CD14-positive monocyte (primary cell): ENCODE data around the gene CSTPP1. TPM values are rescaled to one million over a fixed set of nuclear protein-coding genes. Genes with fewer than 3 reads are reported as not detected.

Experiments used
- DNase-seq, 3 donors: peaks; one replicate each; pipeline ENCODE4 v3.0.0-alpha.2; 2011 to 2022
- H2AFZ ChIP-seq: 2 replicates; pipeline ENCODE4 v1.6.0; 2012; ENCODE audit warnings: mild to moderate bottlenecking, low read depth, low read length, inconsistent platforms; ENCODE audit not compliant: insufficient read depth, poor library complexity, severe bottlenecking
- H3K27ac ChIP-seq, 2 donors: 1 replicate in 1 of 2; 2 replicates in 1 of 2; pipeline ENCODE4 v1.5.1; 2012 to 2013; ENCODE audit warnings: low read length in 2 of 2, control low read depth in 1 of 2, inconsistent platforms in 1 of 2, low read depth in 1 of 2, mild to moderate bottlenecking in 1 of 2
- H3K27me3 ChIP-seq, 2 donors: one replicate each; pipeline versions ENCODE4 v1.6.0 to v1.6.1; 2011 to 2013; ENCODE audit warnings: low read length in 2 of 2; ENCODE audit not compliant: control insufficient read depth in 2 of 2, insufficient read depth in 2 of 2
- H3K36me3 ChIP-seq, 2 donors: replicated peaks in 1 of 2; 1 replicate in 1 of 2; 2 replicates in 1 of 2; pipeline versions ENCODE4 v1.5.1 to v1.6.1; 2012 to 2013; ENCODE audit warnings: low read length in 2 of 2, control low read depth in 1 of 2, inconsistent platforms in 1 of 2, mild to moderate bottlenecking in 1 of 2; ENCODE audit not compliant: insufficient read depth in 2 of 2, control insufficient read depth in 1 of 2
- H3K4me1 ChIP-seq, 2 donors: 1 replicate in 1 of 2; 2 replicates in 1 of 2; pipeline versions ENCODE4 v1.5.1 to v1.6.1; 2012 to 2013; ENCODE audit warnings: low read length in 2 of 2, control low read depth in 1 of 2, inconsistent platforms in 1 of 2, mild to moderate bottlenecking in 1 of 2, moderate library complexity in 1 of 2; ENCODE audit not compliant: insufficient read depth in 2 of 2, control insufficient read depth in 1 of 2
- H3K4me2 ChIP-seq: replicated peaks from 2 replicates; pipeline ENCODE3; 2012; ENCODE audit warnings: low read length, moderate library complexity, mild to moderate bottlenecking; ENCODE audit not compliant: poor library complexity, severe bottlenecking; ENCODE audit errors: extremely low read depth
- H3K4me3 ChIP-seq, 3 experiments: fragments of 200-600 bp in 1 of 3; sonication (generic) in 1 of 3; replicated peaks in 1 of 3; 1 replicate in 2 of 3; 2 replicates in 1 of 3; pipeline ENCODE4 v1.5.1; 2011 to 2013; ENCODE audit warnings: low read length in 3 of 3, mild to moderate bottlenecking in 3 of 3, control low read depth in 2 of 3, low read depth in 2 of 3, inconsistent platforms in 1 of 3, moderate library complexity in 1 of 3
- H3K79me2 ChIP-seq: 2 replicates; pipeline ENCODE4 v1.6.0; 2012; ENCODE audit warnings: mild to moderate bottlenecking, control low read depth, inconsistent platforms, low read length, moderate library complexity; ENCODE audit not compliant: insufficient read depth
- H3K9ac ChIP-seq: 2 replicates; pipeline ENCODE4 v1.6.0; 2017; ENCODE audit warnings: low read length, mild to moderate bottlenecking; ENCODE audit not compliant: insufficient read depth, poor library complexity, severe bottlenecking
- H3K9me3 ChIP-seq, 2 donors: replicated peaks in 1 of 2; 1 replicate in 1 of 2; 2 replicates in 1 of 2; pipeline versions ENCODE4 v1.5.1 to v1.6.1; 2012 to 2013; ENCODE audit warnings: low read length in 2 of 2, control low read depth in 1 of 2; ENCODE audit not compliant: control insufficient read depth in 1 of 2, insufficient read depth in 1 of 2
- H4K20me1 ChIP-seq: 2 replicates; pipeline ENCODE4 v1.6.0; 2012; ENCODE audit warnings: mild to moderate bottlenecking, low read length, control low read depth, moderate library complexity; ENCODE audit not compliant: insufficient read depth
- H3K27ac Mint-ChIP-seq, 7 donors: one replicate each; pipeline ENCODE4 v1.8.0; 2020; ENCODE audit warnings: mild to moderate bottlenecking in 7 of 7, mixed read lengths in 7 of 7, moderate library complexity in 6 of 7, inconsistent platforms in 2 of 7
- H3K27me3 Mint-ChIP-seq, 3 donors: one replicate each; pipeline ENCODE4 v1.8.0; 2021 to 2022; ENCODE audit warnings: low read depth in 3 of 3, mild to moderate bottlenecking in 3 of 3, mixed read lengths in 3 of 3, moderate library complexity in 3 of 3, inconsistent platforms in 1 of 3
- H3K36me3 Mint-ChIP-seq, 2 donors: one replicate each; pipeline ENCODE4 v1.8.0; 2020; ENCODE audit warnings: mixed read lengths in 2 of 2, inconsistent platforms in 1 of 2, mild to moderate bottlenecking in 1 of 2
- H3K4me1 Mint-ChIP-seq: one replicate; pipeline ENCODE4 v1.8.0; 2020; ENCODE audit warnings: mild to moderate bottlenecking, mixed read lengths
- H3K4me3 Mint-ChIP-seq, 2 donors: one replicate each; pipeline ENCODE4 v1.8.0; 2020; ENCODE audit warnings: mild to moderate bottlenecking in 2 of 2, mixed read lengths in 2 of 2, moderate library complexity in 1 of 2
- H3K9me3 Mint-ChIP-seq, 7 donors: one replicate each; pipeline ENCODE4 v1.8.0; 2020 to 2022; ENCODE audit warnings: mixed read lengths in 7 of 7, mild to moderate bottlenecking in 6 of 7, moderate library complexity in 6 of 7, inconsistent platforms in 2 of 7
- WGBS: methylation state at CpG from one replicate; pipeline ENCODE4 v1.1.5; 2013; ENCODE audit warnings: missing lambda C conversion rate; ENCODE audit not compliant: insufficient coverage; 5-methylcytosine and 5-hydroxymethylcytosine counted together
- intact Hi-C, 2 donors: fragments of 100-400 bp; cut with micrococcal nuclease; formaldehyde crosslinking; loops; one replicate each; pipeline versions ENCODE4 v1.15.0 to v1.15.1; 2023
- polyA plus RNA-seq, 3 donors: library from polyadenylated mRNA; depleted of rRNA in 1 of 3; unstranded in 2 of 3; stranded (reverse) in 1 of 3; fragments of 300-500 nt in 2 of 3; fragments of >200 nt in 1 of 3; fragmentation: Illumina TruSeq in 2 of 3; gene quantifications; 1 replicate in 2 of 3; 2 replicates in 1 of 3; pipeline ENCODE4 v1.2.3, GENCODE V29; 2012 to 2021
- TF ChIP-seq, protein P1 (sequence below): fragments of 200-600 bp; IDR thresholded peaks from one replicate; pipeline ENCODE4 v1.8.0; 2022; ENCODE audit warnings: antibody characterized with exemption, mild to moderate bottlenecking

The CSTPP1 gene
- polyA plus RNA-seq, 3 donors: 4.5 to 6.5 (median 5.9) TPM

DNA sequence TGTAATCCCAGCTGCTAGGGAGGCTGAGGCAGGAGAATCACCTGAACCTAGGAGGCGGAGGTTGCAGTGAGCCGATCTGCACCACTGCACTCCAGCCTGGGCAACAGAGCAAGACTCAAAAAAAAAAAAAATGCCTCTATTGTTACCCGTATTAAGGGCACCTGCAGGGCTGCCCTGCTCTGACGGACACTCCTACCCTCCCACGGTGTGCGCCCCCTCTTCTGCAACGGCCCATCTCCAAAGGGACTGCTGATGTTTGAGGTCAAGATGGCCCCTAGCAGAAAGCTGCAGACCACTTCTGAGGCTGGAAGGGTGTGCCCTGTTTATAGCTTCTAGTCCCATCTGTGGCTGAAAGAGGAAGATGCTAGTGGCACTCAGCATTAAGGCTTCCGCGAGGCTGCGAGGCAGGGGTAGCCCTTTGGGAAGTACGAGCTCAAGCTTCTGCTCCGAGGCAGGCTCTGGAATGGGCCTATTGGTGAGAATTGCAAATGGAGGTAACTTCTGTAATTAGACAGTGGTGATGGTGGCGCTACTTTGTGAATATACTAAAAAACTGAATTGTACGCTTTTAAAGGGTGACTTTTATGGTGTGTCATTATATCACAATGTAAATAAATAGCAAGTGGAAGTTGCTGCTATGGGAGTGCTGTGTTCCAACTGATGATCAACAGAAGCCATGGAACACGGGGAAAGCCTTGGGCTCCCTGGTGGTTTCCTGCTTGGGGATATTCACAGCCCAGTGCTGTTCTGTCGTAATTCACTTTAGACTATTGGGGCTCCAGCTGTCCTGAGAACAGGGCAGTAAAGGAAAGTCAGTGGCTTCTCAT lies 215.8 kb downstream of the CSTPP1 start:
- H3K9ac ChIP-seq: no peak overlapping the region
- peaks cover 16% of the 10 kb centered on the region for H3K4me1 Mint-ChIP-seq
- H3K36me3 ChIP-seq: peaks cover 0 to 5% of the 10 kb centered on the region in 2 donors
- H3K27me3 ChIP-seq: no peaks in the 10 kb centered on the region
- no peak overlapping the region for H3K4me3 ChIP-seq
- peaks cover 3 to 10% (median 7%) of the 10 kb centered on the region in 3 donors for H3K27me3 Mint-ChIP-seq
- peaks cover 0 to 3% of the 10 kb centered on the region in 2 donors for H3K4me1 ChIP-seq
- no peak overlapping the region for H2AFZ ChIP-seq
- TF ChIP-seq, protein P1, sequence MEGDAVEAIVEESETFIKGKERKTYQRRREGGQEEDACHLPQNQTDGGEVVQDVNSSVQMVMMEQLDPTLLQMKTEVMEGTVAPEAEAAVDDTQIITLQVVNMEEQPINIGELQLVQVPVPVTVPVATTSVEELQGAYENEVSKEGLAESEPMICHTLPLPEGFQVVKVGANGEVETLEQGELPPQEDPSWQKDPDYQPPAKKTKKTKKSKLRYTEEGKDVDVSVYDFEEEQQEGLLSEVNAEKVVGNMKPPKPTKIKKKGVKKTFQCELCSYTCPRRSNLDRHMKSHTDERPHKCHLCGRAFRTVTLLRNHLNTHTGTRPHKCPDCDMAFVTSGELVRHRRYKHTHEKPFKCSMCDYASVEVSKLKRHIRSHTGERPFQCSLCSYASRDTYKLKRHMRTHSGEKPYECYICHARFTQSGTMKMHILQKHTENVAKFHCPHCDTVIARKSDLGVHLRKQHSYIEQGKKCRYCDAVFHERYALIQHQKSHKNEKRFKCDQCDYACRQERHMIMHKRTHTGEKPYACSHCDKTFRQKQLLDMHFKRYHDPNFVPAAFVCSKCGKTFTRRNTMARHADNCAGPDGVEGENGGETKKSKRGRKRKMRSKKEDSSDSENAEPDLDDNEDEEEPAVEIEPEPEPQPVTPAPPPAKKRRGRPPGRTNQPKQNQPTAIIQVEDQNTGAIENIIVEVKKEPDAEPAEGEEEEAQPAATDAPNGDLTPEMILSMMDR: no peak
- intact Hi-C loops: loop anchor here in 1 of 2 donors (2.0 kb wide), 1 partner anchor 264 kb away; no protein-coding TSS in a partner anchor
- peaks cover 6 to 9% of the 10 kb centered on the region in 2 donors for H3K36me3 Mint-ChIP-seq
- 56% methylated on average over 13 of the region's 16 CpGs for WGBS
- H3K4me2 ChIP-seq: no peak overlapping the region
- H3K79me2 ChIP-seq: no peaks in the 10 kb centered on the region
- no peak overlapping the region for H3K27ac ChIP-seq
- H3K9me3 ChIP-seq: no peaks in the 10 kb centered on the region
- no peak for DNase-seq
- peak overlapping the region in 5 of 7 donors; percentile 3 to 83 (median 31) for H3K27ac Mint-ChIP-seq
- H3K4me3 Mint-ChIP-seq: no peak overlapping the region
- H3K9me3 Mint-ChIP-seq: no peaks in the 10 kb centered on the region
- no peaks in the 10 kb centered on the region for H4K20me1 ChIP-seq

- no peaks in the 10 kb centered on the region for H3K79me2 ChIP-seq
- no peaks in the 10 kb centered on the region for H3K9me3 ChIP-seq
- no peak overlapping the region for H2AFZ ChIP-seq
- no peaks in the 10 kb centered on the region for H4K20me1 ChIP-seq
- 100% methylated on average over 4 of the region's 11 CpGs for WGBS
- no peak overlapping the region for H3K9ac ChIP-seq
- H3K4me3 ChIP-seq: no peak overlapping the region
- Mint-ChIP-seq H3K36me3 (peaks cover 7 to 11% of the 10 kb centered on the region in 2 donors), H3K27me3 (peaks cover 3 to 10% (median 7%) of the 10 kb centered on the region in 3 donors), H3K27ac (peak overlapping the region in 1 of 7 donors; percentile 66), H3K4me3 (no peak overlapping the region), H3K9me3 (no peaks in the 10 kb centered on the region), H3K4me1 (peaks cover 16% of the 10 kb centered on the region)
- H3K36me3 ChIP-seq: peaks cover 0 to 5% of the 10 kb centered on the region in 2 donors
- H3K4me2 ChIP-seq: no peak overlapping the region
- peak; percentile 29 to 56 (median 53) for DNase-seq
- H3K4me1 ChIP-seq: peaks cover 0 to 3% of the 10 kb centered on the region in 2 donors
- H3K27me3 ChIP-seq: no peaks in the 10 kb centered on the region
- intact Hi-C loops: loop anchor here in 1 of 2 donors (2.0 kb wide), 1 partner anchor 264 kb away; no protein-coding TSS in a partner anchor
- TF ChIP-seq, protein P1: peak; percentile 86
- H3K27ac ChIP-seq: no peak overlapping the region
Measured at GRCh38 chr11:47152953-47153950, 216.7 kb downstream of the CSTPP1 start.
